ENCODE data around the gene ANXA9.

The ANXA9 gene

DNA sequence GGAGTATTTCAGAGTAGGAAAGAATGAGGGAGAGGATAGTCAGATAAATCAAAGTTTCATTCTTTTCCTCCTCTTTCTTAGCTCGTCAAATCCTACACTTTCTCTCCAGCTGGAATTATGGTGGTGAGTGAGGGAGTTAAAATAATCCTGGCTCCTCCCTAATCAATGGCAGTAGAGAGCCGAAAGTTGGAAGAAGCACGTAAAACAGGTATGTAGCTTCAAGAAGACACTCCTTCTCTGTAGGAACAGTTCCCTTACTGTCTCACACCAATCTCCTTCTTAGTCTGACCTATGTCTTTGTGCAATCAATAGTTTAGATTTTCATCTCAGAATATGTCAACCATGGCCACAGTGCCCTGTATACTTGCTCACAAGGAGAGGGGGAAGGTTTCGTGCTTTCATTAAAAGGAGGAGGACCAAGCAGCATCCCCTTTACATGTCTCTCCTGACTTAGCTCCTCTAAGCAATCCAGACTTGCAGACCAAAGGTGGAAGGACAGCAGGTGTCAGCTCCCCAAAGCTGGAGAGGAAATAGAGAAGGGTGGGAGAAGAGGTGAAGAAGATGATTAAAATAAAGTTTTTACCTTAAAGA is 23.7 kb downstream of the ANXA9 start:
- Histone ChIP-seq H3K27me3 (ENCODE audit: insufficient read depth, low read length) (no peaks in the 10 kb centered on the region), H3K9me3 (ENCODE audit: low read length) (no peaks in the 10 kb centered on the region), H3K79me2 (ENCODE audit: insufficient read depth, low read length) (no peaks in the 10 kb centered on the region), H3K36me3 (ENCODE audit: insufficient read depth, low read length) (no peaks in the 10 kb centered on the region), H3K4me3 (ENCODE audit: low read depth, low read length, poor library complexity, severe bottlenecking) (peak overlapping the region; percentile 54), H3K9me2 (ENCODE audit: low read depth, low read length) (no peaks in the 10 kb centered on the region), H3K9ac (ENCODE audit: low read length) (peak overlapping the region; percentile 51; the same call in 1 of the 2 replicates), H4K20me1 (ENCODE audit: insufficient read depth, low read length) (no peaks in the 10 kb centered on the region), H3K4me1 (ENCODE audit: insufficient read depth, low read length, severe bottlenecking) (peaks cover 43% of the 10 kb centered on the region), H3F3A (ENCODE audit: insufficient read depth, low read length) (no peaks in the 10 kb centered on the region), H3K4me2 (ENCODE audit: low read length) (peak overlapping the region; percentile 63), H2AFZ (ENCODE audit: low read length) (no peak overlapping the region), H3K27ac (ENCODE audit: low read depth, low read length, poor library complexity, severe bottlenecking) (no peak overlapping the region)
- TF ChIP-seq, protein P1, sequence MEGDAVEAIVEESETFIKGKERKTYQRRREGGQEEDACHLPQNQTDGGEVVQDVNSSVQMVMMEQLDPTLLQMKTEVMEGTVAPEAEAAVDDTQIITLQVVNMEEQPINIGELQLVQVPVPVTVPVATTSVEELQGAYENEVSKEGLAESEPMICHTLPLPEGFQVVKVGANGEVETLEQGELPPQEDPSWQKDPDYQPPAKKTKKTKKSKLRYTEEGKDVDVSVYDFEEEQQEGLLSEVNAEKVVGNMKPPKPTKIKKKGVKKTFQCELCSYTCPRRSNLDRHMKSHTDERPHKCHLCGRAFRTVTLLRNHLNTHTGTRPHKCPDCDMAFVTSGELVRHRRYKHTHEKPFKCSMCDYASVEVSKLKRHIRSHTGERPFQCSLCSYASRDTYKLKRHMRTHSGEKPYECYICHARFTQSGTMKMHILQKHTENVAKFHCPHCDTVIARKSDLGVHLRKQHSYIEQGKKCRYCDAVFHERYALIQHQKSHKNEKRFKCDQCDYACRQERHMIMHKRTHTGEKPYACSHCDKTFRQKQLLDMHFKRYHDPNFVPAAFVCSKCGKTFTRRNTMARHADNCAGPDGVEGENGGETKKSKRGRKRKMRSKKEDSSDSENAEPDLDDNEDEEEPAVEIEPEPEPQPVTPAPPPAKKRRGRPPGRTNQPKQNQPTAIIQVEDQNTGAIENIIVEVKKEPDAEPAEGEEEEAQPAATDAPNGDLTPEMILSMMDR (IDR thresholded peaks at IDR 0.05; ENCODE audit: low read length), result no peak
- no peak for TF ChIP-seq EZH2 (IDR thresholded peaks at IDR 0.05; ENCODE audit: borderline replicate concordance, low read length)

DNA sequence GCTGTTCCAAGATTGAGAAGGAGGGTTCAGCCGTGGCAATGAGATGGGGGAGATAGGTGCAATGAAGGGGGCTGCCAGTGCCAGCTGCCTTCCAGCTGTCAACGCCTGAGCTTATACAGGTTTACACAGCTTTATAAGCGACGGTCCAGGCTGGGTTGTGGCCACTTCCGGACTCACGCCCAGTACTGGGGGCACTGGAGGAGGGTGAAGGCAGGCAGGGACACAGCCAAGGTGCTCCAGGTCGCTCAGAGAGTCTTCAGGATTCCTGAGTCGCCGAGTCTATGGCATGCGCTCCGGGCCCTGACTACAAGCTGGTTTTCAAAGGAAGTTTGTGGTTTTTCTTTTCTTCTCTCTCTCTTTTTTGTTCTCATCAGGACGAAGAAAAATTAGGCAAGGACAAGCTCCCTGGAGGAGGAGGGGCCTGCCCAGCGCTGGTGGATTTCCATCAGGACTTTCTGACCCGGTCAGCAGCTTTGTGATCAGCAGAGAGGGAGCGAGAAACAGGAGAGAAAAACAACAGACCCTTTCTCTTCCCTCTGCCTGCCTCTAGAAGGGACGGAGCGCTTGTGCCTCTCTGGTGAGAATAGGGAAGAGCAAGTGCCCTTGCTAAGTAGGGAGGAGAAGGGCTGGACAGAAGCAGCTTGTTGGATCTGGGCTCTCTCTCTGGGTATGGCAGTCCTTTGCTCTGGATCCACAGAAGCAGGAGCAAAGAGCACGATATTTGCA is 24.4 kb downstream of the ANXA9 start, which contains the start of gene MINDY1:
Gene MINDY1 (minus strand): TSS at position 576 of the 726 bp plus-strand sequence. CDS start 4,285 bp downstream, outside the sequence.
- H3K27ac ChIP-seq (ENCODE audit: low read depth, low read length, poor library complexity, severe bottlenecking), result peak within 1 kb of the TSS; percentile 68
- H3K9me3 ChIP-seq (ENCODE audit: low read length), result no peaks in the 10 kb centered on the region
- TF ChIP-seq EZH2 (IDR thresholded peaks at IDR 0.05; ENCODE audit: borderline replicate concordance, low read length), result no peak
- TF ChIP-seq, protein P1 (IDR thresholded peaks at IDR 0.05; ENCODE audit: low read length), result peak; percentile 44; the same call in 1 of the 2 replicates
- no peaks in the 10 kb centered on the region for H3K36me3 ChIP-seq (ENCODE audit: insufficient read depth, low read length)
- H2AFZ ChIP-seq (ENCODE audit: low read length), result peak within 1 kb of the TSS; percentile 52
- no peaks in the 10 kb centered on the region for H3K27me3 ChIP-seq (ENCODE audit: insufficient read depth, low read length)
- H3K9ac ChIP-seq (ENCODE audit: low read length), result peak within 1 kb of the TSS; percentile 76
- H3K79me2 ChIP-seq (ENCODE audit: insufficient read depth, low read length), result no peaks in the 10 kb centered on the region
- peak within 1 kb of the TSS; percentile 70 for H3K4me2 ChIP-seq (ENCODE audit: low read length)
- H3K4me1 ChIP-seq (ENCODE audit: insufficient read depth, low read length, severe bottlenecking), result peaks cover 49% of the 10 kb centered on the region
- H3K9me2 ChIP-seq (ENCODE audit: low read depth, low read length), result no peaks in the 10 kb centered on the region
- H4K20me1 ChIP-seq (ENCODE audit: insufficient read depth, low read length), result no peaks in the 10 kb centered on the region
- H3K4me3 ChIP-seq (ENCODE audit: low read depth, low read length, poor library complexity, severe bottlenecking), result peak within 1 kb of the TSS; percentile 72
- H3F3A ChIP-seq (ENCODE audit: insufficient read depth, low read length), result no peaks in the 10 kb centered on the region

DNA sequence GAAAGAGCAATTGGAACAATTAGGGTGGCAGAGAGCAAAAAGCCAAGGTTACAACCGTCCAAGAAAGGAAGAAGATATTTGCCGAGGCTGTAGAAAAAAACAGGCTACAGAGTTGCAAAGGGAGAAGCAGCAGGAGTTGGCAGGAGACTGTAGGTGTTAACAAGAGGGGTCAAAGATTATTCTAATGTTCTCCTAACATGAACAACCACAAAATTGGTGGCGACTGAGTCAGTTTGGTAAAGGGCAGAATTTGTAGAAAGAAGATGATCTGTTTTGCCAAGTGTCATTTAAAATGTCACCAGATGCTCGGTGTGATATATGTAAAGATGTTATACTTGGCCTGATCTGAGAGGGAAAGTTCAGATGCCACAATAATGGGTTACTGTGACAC is 25.8 kb downstream of the ANXA9 start:
- no peak for TF ChIP-seq EZH2 (IDR thresholded peaks at IDR 0.05; ENCODE audit: borderline replicate concordance, low read length)
- TF ChIP-seq, protein P1 (IDR thresholded peaks at IDR 0.05; ENCODE audit: low read length), result no peak
- Histone ChIP-seq H3K4me1 (ENCODE audit: insufficient read depth, low read length, severe bottlenecking) (peaks cover 49% of the 10 kb centered on the region), H4K20me1 (ENCODE audit: insufficient read depth, low read length) (no peaks in the 10 kb centered on the region), H3K4me3 (ENCODE audit: low read depth, low read length, poor library complexity, severe bottlenecking) (peak overlapping the region; percentile 72), H3K9ac (ENCODE audit: low read length) (peak overlapping the region; percentile 76), H3F3A (ENCODE audit: insufficient read depth, low read length) (no peaks in the 10 kb centered on the region), H3K79me2 (ENCODE audit: insufficient read depth, low read length) (no peaks in the 10 kb centered on the region), H3K36me3 (ENCODE audit: insufficient read depth, low read length) (no peaks in the 10 kb centered on the region), H3K4me2 (ENCODE audit: low read length) (peak overlapping the region; percentile 70), H3K27ac (ENCODE audit: low read depth, low read length, poor library complexity, severe bottlenecking) (peak overlapping the region; percentile 68), H3K9me3 (ENCODE audit: low read length) (no peaks in the 10 kb centered on the region), H3K9me2 (ENCODE audit: low read depth, low read length) (no peaks in the 10 kb centered on the region), H2AFZ (ENCODE audit: low read length) (peak overlapping the region; percentile 48), H3K27me3 (ENCODE audit: insufficient read depth, low read length) (no peaks in the 10 kb centered on the region)
